Osteoblast (primary cell): ENCODE results near the gene KRT85. TPM values are rescaled to one million over a fixed set of nuclear protein-coding genes. Genes with fewer than 3 reads are reported as not detected.

Experiments used
- DNase-seq: peaks from one replicate; pipeline ENCODE4 v3.0.0; 2011; ENCODE audit warnings: low spot score, mixed read lengths; ENCODE audit not compliant: insufficient read length; ENCODE audit errors: missing footprints
- H2AFZ ChIP-seq: 2 replicates; pipeline ENCODE4 v1.6.0; 2011; ENCODE audit warnings: mild to moderate bottlenecking, low read length
- H3K27ac ChIP-seq: 2 replicates; pipeline ENCODE4 v1.5.1; 2011; ENCODE audit warnings: mild to moderate bottlenecking, low read depth, low read length, moderate library complexity
- H3K27me3 ChIP-seq: 2 replicates; pipeline ENCODE4 v1.6.0; 2012; ENCODE audit warnings: mild to moderate bottlenecking, control low read depth, inconsistent platforms, low read length, moderate library complexity; ENCODE audit not compliant: insufficient read depth
- H3K36me3 ChIP-seq: 2 replicates; pipeline ENCODE4 v1.5.1; 2011; ENCODE audit warnings: mild to moderate bottlenecking, low read length, control low read depth, moderate library complexity; ENCODE audit not compliant: insufficient read depth
- H3K4me1 ChIP-seq: 2 replicates; pipeline ENCODE4 v1.5.1; 2011; ENCODE audit warnings: mild to moderate bottlenecking, low read length, control low read depth, moderate library complexity; ENCODE audit not compliant: insufficient read depth
- H3K4me2 ChIP-seq: 2 replicates; pipeline ENCODE4 v1.6.0; 2011; ENCODE audit warnings: mild to moderate bottlenecking, low read length; ENCODE audit not compliant: insufficient read depth
- H3K4me3 ChIP-seq: fragments of 200-600 bp; sonication (generic); 3 replicates; pipeline ENCODE4 v1.5.1; 2012; ENCODE audit warnings: mild to moderate bottlenecking, low read length, inconsistent platforms; ENCODE audit not compliant: insufficient read depth
- H3K79me2 ChIP-seq: 2 replicates; pipeline ENCODE4 v1.6.0; 2012; ENCODE audit warnings: mild to moderate bottlenecking, low read length, control low read depth, inconsistent platforms; ENCODE audit not compliant: insufficient read depth
- H3K9me3 ChIP-seq: 2 replicates; pipeline ENCODE4 v1.5.1; 2011; ENCODE audit warnings: low read depth, low read length, control low read depth
- H4K20me1 ChIP-seq: 2 replicates; pipeline ENCODE4 v1.6.0; 2012; ENCODE audit warnings: mild to moderate bottlenecking, low read length, control low read depth; ENCODE audit not compliant: insufficient read depth
- total RNA-seq: library from RNA; depleted of rRNA; stranded (reverse); fragments of >200 nt; gene quantifications from 2 replicates; pipeline ENCODE4 v1.2.3, GENCODE V29; 2012
- TF ChIP-seq, protein P1 (sequence below): IDR thresholded peaks from 2 replicates; pipeline ENCODE4 v1.5.1; 2011; ENCODE audit warnings: mild to moderate bottlenecking, low read depth, low read length, moderate library complexity; ENCODE audit errors: extremely low read depth

Gene KRT85
- total RNA-seq, 1 donor = not detected

DNA sequence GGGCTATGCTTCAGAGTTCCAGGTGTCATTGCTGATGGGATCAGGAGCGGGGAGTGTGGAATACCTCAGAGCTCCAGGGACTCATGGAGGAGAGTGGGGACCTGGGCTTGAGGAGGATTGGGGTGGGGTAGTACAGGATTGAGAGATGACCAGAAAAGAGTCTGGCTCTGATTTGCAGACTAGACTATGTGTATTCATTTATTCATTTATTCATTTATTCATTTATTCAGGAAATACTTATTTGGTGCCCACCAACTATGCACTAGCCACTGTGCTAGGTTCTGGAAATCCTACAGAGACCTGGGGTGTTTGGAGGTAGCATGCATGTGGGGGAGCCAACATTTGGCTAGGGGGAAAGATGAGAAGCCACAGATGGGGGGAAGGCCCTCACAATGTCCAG is 45.2 kb downstream of the KRT85 start:
- H3K36me3 ChIP-seq = no peaks in the 10 kb centered on the region
- H2AFZ ChIP-seq = no peak overlapping the region
- H4K20me1 ChIP-seq = no peaks in the 10 kb centered on the region
- no peaks in the 10 kb centered on the region for H3K79me2 ChIP-seq
- no peak overlapping the region for H3K27ac ChIP-seq
- H3K4me1 ChIP-seq = no peaks in the 10 kb centered on the region
- no peaks in the 10 kb centered on the region for H3K9me3 ChIP-seq
- H3K4me3 ChIP-seq = no peak overlapping the region
- peaks cover 41% of the 10 kb centered on the region for H3K27me3 ChIP-seq
- TF ChIP-seq, protein P1, sequence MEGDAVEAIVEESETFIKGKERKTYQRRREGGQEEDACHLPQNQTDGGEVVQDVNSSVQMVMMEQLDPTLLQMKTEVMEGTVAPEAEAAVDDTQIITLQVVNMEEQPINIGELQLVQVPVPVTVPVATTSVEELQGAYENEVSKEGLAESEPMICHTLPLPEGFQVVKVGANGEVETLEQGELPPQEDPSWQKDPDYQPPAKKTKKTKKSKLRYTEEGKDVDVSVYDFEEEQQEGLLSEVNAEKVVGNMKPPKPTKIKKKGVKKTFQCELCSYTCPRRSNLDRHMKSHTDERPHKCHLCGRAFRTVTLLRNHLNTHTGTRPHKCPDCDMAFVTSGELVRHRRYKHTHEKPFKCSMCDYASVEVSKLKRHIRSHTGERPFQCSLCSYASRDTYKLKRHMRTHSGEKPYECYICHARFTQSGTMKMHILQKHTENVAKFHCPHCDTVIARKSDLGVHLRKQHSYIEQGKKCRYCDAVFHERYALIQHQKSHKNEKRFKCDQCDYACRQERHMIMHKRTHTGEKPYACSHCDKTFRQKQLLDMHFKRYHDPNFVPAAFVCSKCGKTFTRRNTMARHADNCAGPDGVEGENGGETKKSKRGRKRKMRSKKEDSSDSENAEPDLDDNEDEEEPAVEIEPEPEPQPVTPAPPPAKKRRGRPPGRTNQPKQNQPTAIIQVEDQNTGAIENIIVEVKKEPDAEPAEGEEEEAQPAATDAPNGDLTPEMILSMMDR = no peak
- DNase-seq = peak; percentile 15
- H3K4me2 ChIP-seq = no peak overlapping the region

DNA sequence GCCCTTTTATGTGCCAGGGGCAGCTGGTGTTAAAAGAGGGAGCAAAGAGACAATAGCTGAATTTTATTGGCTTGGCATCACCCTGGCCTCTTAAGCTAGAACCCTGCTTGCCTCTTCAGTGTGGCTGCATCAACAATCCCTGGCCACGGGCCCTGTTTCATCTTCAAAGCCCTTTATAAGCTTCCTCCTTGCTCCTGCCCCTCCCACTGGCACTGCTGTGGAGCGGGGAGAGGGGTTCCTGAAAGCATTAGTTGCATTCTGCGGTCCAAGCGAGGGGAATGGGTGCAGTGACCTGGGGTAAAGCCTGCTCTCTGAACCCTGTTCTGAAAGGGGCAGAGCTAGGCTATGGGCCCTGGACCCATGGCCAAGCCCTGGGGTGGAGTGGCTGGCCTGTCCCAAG is 45.9 kb downstream of the KRT85 start:
- Histone ChIP-seq H3K4me1 (no peaks in the 10 kb centered on the region), H3K27me3 (peaks cover 41% of the 10 kb centered on the region), H3K36me3 (no peaks in the 10 kb centered on the region), H3K4me2 (no peak overlapping the region), H2AFZ (no peak overlapping the region), H4K20me1 (no peaks in the 10 kb centered on the region), H3K27ac (no peak overlapping the region), H3K4me3 (no peak overlapping the region), H3K9me3 (no peaks in the 10 kb centered on the region), H3K79me2 (no peaks in the 10 kb centered on the region)
- TF ChIP-seq, protein P1 = no peak
- DNase-seq = no peak

DNA sequence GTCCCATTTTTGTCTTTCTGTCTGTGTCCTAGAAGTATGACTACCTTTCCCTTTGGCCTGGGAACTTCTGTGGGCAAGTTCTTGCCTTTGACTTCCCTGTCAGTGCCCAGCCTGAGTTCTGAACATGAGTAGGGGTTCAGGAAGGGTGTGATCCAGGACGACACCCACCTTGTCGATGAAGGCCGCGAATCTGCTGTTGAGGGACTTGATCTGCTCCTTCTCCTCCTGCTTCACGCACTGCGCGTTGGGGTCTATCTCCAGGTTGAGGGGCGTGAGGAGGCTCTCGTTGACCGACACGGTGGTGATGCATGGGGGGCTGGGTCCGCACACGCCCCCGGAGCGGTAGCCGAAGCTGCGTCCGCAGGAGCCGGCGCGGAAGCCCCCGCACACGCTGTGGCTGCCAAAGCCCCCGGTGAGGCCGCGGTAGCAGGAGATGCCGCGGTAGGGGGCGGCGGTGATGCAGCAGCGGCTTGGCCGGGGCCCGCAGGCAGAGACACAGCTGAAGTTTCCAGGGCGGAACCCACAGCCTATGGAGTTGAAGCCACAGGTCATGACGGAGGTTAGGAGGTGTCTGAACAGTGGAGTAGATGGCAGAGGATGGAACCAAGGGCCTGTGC is 46.4 kb downstream of the KRT85 start, which contains the start of gene KRT83:
KRT83 (minus strand) TSS at position 615 of the 617 bp plus-strand sequence; CDS start at position 552, 63 bp downstream.
- H3K36me3 ChIP-seq = no peaks in the 10 kb centered on the region
- peaks cover 41% of the 10 kb centered on the region for H3K27me3 ChIP-seq

DNA sequence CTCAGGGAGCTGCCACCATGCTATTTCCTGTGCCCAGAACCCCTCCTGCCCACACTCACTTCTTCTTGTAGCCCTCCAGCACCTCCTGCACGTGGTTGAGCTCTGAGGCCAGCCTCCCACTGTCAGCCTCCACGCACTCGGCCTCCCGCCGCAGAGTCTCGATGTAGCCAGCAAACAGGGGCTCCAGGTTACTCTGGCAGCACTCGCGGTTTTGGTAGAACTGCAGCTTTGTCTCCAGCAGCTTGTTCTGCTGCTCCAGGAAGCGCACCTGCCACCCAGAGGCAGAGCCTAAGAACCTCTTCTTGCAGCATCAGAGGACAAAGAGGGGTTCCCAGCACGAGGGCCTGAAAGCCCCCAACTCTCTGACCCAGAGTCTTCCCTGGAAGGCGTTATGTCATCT is 48.2 kb downstream of the KRT85 start:
- DNase-seq = no peak
- Histone ChIP-seq H3K4me3 (no peak overlapping the region), H3K4me2 (no peak overlapping the region), H3K36me3 (no peaks in the 10 kb centered on the region), H3K4me1 (no peaks in the 10 kb centered on the region), H4K20me1 (no peaks in the 10 kb centered on the region), H3K79me2 (no peaks in the 10 kb centered on the region), H2AFZ (no peak overlapping the region), H3K9me3 (no peaks in the 10 kb centered on the region), H3K27ac (no peak overlapping the region), H3K27me3 (peaks cover 42% of the 10 kb centered on the region)
- TF ChIP-seq, protein P1 = no peak

More for the DNA sequence above, 46.4 kb downstream of the KRT85 start, which contains the start of gene KRT83:
- TF ChIP-seq, protein P1 = no peak
- no peaks in the 10 kb centered on the region for H3K79me2 ChIP-seq
- H3K9me3 ChIP-seq = no peaks in the 10 kb centered on the region
- peak; percentile 61 for DNase-seq
- H3K4me3 ChIP-seq = no peak within 1 kb of the TSS
- H3K27ac ChIP-seq = no peak within 1 kb of the TSS
- no peak within 1 kb of the TSS for H3K4me2 ChIP-seq
- no peaks in the 10 kb centered on the region for H4K20me1 ChIP-seq
- H2AFZ ChIP-seq = no peak within 1 kb of the TSS
- no peaks in the 10 kb centered on the region for H3K4me1 ChIP-seq
